K562 (cell line): ENCODE results near the gene NIN.
"Not testable (repeated sequence)": the region's sequence is repeated elsewhere in the genome, so short reads cannot be mapped to it uniquely, and the experiment has no call there.

Experiments used
- BACH1 ChIP-seq: fragments of 200-800 bp; sonication (Bioruptor generic); IDR thresholded peaks from 2 replicates; pipeline ENCODE4 v1.6.1; 2016; ENCODE audit warnings: missing genetic modification characterization, missing compliant biosample characterization
- HDAC6 ChIP-seq: IDR thresholded peaks from 2 replicates; pipeline ENCODE4 v1.6.1; 2012; ENCODE audit warnings: low read depth, mild to moderate bottlenecking, control low read depth, inconsistent platforms, low read length, moderate library complexity
- PCBP2 ChIP-seq: fragments of 200-400 bp; formaldehyde crosslinking; IDR thresholded peaks from 2 replicates; pipeline ENCODE4 v1.6.1; 2018; ENCODE audit warnings: low read length, low read depth, mild to moderate bottlenecking, moderate library complexity; ENCODE audit not compliant: poor library complexity, severe bottlenecking
- POLR2A ChIP-seq: fragments of 450-650 bp; conservative IDR thresholded peaks from 2 replicates; pipeline ENCODE4 v1.6.1; 2016
- POLR2AphosphoS5 ChIP-seq: IDR thresholded peaks from 2 replicates; pipeline ENCODE4 v1.6.1; 2011; ENCODE audit warnings: mild to moderate bottlenecking, low read depth, low read length, moderate library complexity; ENCODE audit not compliant: control insufficient read depth, insufficient read depth
- PPARD ChIP-seq: fragments of 250-450 bp; sonication (Bioruptor Pico); IDR thresholded peaks from 2 replicates; pipeline ENCODE4 v1.8.0; 2022; ENCODE audit warnings: inconsistent platforms, mild to moderate bottlenecking, moderate library complexity
- RAD21 ChIP-seq, 2 experiments: fragments of 250-450 bp in 1 of 2; fragments of 450-650 bp in 1 of 2; sonication (Bioruptor Pico) in 1 of 2; formaldehyde crosslinking in 1 of 2; IDR thresholded peaks in 1 of 2; conservative IDR thresholded peaks in 1 of 2; 2 replicates each; pipeline versions ENCODE4 v1.4.0 to v1.8.0; 2020 to 2022; ENCODE audit warnings: mild to moderate bottlenecking in 2 of 2, moderate library complexity in 1 of 2
- ZBTB1 ChIP-seq: sonication (generic); formaldehyde crosslinking; IDR thresholded peaks from 2 replicates; pipeline ENCODE4 v1.8.1; 2023; ENCODE audit warnings: missing genetic modification reagents, low read depth, mild to moderate bottlenecking, borderline replicate concordance
- ZNF121 ChIP-seq: sonication (generic); formaldehyde crosslinking; conservative IDR thresholded peaks from 2 replicates; pipeline ENCODE4 v1.8.0; 2022; ENCODE audit warnings: missing genetic modification reagents
- ZNF140 ChIP-seq: fragments of 250-450 bp; sonication (Bioruptor Pico); IDR thresholded peaks from 2 replicates; pipeline ENCODE4 v1.8.0; 2021; ENCODE audit warnings: moderate library complexity, mild to moderate bottlenecking, inconsistent platforms
- TF ChIP-seq, protein P1 (sequence below): sonication (generic); formaldehyde crosslinking; IDR thresholded peaks from 2 replicates; pipeline ENCODE4 v1.8.1; 2023; ENCODE audit warnings: mild to moderate bottlenecking, missing genetic modification reagents, moderate library complexity
- TF ChIP-seq, protein P2 (sequence below), 3 experiments: IDR thresholded peaks in 2 of 3; conservative IDR thresholded peaks in 1 of 3; 2 replicates each; pipeline ENCODE4 v1.5.1; 2011 to 2012; ENCODE audit warnings: low read length in 3 of 3, mild to moderate bottlenecking in 3 of 3, control low read depth in 2 of 3, improper control_type of control experiment in 1 of 3, inconsistent platforms in 1 of 3, low read depth in 1 of 3, mixed read lengths in 1 of 3, moderate library complexity in 1 of 3; ENCODE audit not compliant: insufficient read depth in 2 of 3
- TF ChIP-seq, protein P3 (sequence below): sonication (generic); formaldehyde crosslinking; IDR thresholded peaks from 2 replicates; pipeline ENCODE4 v1.8.0; 2023; ENCODE audit warnings: mild to moderate bottlenecking, missing genetic modification reagents
- TF ChIP-seq, protein P4 (sequence below): fragments of 200-600 bp; sonication (generic); IDR thresholded peaks from one replicate; pipeline ENCODE4 v1.6.1; 2012; ENCODE audit warnings: mild to moderate bottlenecking, low read depth, low read length, inconsistent platforms

DNA sequence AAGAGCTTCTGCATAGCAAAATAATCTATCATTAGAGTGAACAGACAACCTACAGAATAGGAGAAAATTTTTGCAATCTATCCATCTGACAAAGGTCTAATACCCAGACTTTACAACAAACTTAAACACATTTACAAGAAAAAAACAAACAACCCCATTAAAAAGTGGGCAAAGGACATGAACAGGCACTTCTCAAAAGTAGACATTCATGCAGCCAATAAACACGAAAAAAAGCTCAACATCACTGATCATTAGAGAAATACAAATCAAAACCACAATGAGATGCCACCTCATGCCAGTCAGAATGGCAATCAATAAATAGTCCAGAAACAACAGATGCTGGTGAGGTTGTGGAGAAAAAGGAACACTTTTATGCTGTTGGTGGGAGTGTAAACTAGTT, 15.9 kb downstream of the NIN start:
- TF ChIP-seq HDAC6; POLR2AphosphoS5; POLR2A; RAD21 (CRISPR knock-in tag; conservative IDR thresholded peaks at IDR 0.05 in 1 of 2, IDR thresholded peaks at IDR 0.05 in 1 of 2); PCBP2; PPARD; BACH1; ZNF140 (CRISPR knock-in tag); ZNF121; ZBTB1 (CRISPR knock-in tag): not testable (repeated sequence)
- TF ChIP-seq, protein P1, sequence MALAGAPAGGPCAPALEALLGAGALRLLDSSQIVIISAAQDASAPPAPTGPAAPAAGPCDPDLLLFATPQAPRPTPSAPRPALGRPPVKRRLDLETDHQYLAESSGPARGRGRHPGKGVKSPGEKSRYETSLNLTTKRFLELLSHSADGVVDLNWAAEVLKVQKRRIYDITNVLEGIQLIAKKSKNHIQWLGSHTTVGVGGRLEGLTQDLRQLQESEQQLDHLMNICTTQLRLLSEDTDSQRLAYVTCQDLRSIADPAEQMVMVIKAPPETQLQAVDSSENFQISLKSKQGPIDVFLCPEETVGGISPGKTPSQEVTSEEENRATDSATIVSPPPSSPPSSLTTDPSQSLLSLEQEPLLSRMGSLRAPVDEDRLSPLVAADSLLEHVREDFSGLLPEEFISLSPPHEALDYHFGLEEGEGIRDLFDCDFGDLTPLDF (CRISPR knock-in tag), result not testable (repeated sequence)
- TF ChIP-seq, protein P2, sequence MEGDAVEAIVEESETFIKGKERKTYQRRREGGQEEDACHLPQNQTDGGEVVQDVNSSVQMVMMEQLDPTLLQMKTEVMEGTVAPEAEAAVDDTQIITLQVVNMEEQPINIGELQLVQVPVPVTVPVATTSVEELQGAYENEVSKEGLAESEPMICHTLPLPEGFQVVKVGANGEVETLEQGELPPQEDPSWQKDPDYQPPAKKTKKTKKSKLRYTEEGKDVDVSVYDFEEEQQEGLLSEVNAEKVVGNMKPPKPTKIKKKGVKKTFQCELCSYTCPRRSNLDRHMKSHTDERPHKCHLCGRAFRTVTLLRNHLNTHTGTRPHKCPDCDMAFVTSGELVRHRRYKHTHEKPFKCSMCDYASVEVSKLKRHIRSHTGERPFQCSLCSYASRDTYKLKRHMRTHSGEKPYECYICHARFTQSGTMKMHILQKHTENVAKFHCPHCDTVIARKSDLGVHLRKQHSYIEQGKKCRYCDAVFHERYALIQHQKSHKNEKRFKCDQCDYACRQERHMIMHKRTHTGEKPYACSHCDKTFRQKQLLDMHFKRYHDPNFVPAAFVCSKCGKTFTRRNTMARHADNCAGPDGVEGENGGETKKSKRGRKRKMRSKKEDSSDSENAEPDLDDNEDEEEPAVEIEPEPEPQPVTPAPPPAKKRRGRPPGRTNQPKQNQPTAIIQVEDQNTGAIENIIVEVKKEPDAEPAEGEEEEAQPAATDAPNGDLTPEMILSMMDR (IDR thresholded peaks at IDR 0.05 in 2 of 3, conservative IDR thresholded peaks at IDR 0.05 in 1 of 3; ENCODE audit: insufficient read depth in 2 of 3, low read depth in 1 of 3, low read length in 3 of 3), result not testable (repeated sequence)
- TF ChIP-seq, protein P3, sequence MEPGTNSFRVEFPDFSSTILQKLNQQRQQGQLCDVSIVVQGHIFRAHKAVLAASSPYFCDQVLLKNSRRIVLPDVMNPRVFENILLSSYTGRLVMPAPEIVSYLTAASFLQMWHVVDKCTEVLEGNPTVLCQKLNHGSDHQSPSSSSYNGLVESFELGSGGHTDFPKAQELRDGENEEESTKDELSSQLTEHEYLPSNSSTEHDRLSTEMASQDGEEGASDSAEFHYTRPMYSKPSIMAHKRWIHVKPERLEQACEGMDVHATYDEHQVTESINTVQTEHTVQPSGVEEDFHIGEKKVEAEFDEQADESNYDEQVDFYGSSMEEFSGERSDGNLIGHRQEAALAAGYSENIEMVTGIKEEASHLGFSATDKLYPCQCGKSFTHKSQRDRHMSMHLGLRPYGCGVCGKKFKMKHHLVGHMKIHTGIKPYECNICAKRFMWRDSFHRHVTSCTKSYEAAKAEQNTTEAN (CRISPR knock-in tag), result not testable (repeated sequence)
- TF ChIP-seq, protein P4, sequence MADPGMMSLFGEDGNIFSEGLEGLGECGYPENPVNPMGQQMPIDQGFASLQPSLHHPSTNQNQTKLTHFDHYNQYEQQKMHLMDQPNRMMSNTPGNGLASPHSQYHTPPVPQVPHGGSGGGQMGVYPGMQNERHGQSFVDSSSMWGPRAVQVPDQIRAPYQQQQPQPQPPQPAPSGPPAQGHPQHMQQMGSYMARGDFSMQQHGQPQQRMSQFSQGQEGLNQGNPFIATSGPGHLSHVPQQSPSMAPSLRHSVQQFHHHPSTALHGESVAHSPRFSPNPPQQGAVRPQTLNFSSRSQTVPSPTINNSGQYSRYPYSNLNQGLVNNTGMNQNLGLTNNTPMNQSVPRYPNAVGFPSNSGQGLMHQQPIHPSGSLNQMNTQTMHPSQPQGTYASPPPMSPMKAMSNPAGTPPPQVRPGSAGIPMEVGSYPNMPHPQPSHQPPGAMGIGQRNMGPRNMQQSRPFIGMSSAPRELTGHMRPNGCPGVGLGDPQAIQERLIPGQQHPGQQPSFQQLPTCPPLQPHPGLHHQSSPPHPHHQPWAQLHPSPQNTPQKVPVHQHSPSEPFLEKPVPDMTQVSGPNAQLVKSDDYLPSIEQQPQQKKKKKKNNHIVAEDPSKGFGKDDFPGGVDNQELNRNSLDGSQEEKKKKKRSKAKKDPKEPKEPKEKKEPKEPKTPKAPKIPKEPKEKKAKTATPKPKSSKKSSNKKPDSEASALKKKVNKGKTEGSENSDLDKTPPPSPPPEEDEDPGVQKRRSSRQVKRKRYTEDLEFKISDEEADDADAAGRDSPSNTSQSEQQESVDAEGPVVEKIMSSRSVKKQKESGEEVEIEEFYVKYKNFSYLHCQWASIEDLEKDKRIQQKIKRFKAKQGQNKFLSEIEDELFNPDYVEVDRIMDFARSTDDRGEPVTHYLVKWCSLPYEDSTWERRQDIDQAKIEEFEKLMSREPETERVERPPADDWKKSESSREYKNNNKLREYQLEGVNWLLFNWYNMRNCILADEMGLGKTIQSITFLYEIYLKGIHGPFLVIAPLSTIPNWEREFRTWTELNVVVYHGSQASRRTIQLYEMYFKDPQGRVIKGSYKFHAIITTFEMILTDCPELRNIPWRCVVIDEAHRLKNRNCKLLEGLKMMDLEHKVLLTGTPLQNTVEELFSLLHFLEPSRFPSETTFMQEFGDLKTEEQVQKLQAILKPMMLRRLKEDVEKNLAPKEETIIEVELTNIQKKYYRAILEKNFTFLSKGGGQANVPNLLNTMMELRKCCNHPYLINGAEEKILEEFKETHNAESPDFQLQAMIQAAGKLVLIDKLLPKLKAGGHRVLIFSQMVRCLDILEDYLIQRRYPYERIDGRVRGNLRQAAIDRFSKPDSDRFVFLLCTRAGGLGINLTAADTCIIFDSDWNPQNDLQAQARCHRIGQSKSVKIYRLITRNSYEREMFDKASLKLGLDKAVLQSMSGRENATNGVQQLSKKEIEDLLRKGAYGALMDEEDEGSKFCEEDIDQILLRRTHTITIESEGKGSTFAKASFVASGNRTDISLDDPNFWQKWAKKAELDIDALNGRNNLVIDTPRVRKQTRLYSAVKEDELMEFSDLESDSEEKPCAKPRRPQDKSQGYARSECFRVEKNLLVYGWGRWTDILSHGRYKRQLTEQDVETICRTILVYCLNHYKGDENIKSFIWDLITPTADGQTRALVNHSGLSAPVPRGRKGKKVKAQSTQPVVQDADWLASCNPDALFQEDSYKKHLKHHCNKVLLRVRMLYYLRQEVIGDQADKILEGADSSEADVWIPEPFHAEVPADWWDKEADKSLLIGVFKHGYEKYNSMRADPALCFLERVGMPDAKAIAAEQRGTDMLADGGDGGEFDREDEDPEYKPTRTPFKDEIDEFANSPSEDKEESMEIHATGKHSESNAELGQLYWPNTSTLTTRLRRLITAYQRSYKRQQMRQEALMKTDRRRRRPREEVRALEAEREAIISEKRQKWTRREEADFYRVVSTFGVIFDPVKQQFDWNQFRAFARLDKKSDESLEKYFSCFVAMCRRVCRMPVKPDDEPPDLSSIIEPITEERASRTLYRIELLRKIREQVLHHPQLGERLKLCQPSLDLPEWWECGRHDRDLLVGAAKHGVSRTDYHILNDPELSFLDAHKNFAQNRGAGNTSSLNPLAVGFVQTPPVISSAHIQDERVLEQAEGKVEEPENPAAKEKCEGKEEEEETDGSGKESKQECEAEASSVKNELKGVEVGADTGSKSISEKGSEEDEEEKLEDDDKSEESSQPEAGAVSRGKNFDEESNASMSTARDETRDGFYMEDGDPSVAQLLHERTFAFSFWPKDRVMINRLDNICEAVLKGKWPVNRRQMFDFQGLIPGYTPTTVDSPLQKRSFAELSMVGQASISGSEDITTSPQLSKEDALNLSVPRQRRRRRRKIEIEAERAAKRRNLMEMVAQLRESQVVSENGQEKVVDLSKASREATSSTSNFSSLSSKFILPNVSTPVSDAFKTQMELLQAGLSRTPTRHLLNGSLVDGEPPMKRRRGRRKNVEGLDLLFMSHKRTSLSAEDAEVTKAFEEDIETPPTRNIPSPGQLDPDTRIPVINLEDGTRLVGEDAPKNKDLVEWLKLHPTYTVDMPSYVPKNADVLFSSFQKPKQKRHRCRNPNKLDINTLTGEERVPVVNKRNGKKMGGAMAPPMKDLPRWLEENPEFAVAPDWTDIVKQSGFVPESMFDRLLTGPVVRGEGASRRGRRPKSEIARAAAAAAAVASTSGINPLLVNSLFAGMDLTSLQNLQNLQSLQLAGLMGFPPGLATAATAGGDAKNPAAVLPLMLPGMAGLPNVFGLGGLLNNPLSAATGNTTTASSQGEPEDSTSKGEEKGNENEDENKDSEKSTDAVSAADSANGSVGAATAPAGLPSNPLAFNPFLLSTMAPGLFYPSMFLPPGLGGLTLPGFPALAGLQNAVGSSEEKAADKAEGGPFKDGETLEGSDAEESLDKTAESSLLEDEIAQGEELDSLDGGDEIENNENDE, result not testable (repeated sequence)
